ENCODE data around the gene C2orf92. TPM values are rescaled to one million over a fixed set of nuclear protein-coding genes. Genes with fewer than 3 reads are reported as not detected.
"Not testable (repeated sequence)": the region's sequence is repeated elsewhere in the genome, so short reads cannot be mapped to it uniquely, and the experiment has no call there.

Gene C2orf92
- total and polyA plus RNA-seq, 2 donors (not counting 3 experiments of a cell fraction or from before 2014, with no cell fraction given), result 1.8 to 7.9 TPM

DNA sequence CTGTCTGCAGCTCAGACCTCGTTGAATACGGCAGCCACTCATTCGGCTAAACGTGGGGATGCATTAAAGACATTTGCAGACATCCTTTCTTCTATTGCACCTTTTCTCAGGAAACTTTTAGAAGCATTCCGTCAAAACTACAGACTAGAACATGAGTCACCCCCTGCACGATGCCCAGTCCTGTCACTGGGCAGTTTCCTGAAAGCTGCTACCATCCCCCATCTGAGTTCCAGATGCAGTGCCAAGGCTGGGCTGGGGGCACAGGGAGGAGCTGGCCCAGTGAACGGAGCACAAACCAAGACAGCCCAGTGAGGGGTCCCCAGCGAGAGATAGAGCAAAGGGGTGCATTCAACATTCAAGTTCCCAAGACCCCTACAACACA lies 43.5 kb upstream of the C2orf92 start:
- H3K9ac ChIP-seq (replicated peaks; ENCODE audit: extremely low read depth, insufficient read depth, low read length); H3K4me3 ChIP-seq (replicated peaks in 1 of 3; ENCODE audit: insufficient read depth in 1 of 3, low read depth in 1 of 3, low read length in 3 of 3); H3K4me2 ChIP-seq (ENCODE audit: insufficient read depth, low read length); H4K20me1 ChIP-seq (replicated peaks; ENCODE audit: control insufficient read depth, extremely low read depth, insufficient read depth, low read length); H2AFZ ChIP-seq (ENCODE audit: low read depth, low read length); dilution Hi-C loops (cut with MboI; ENCODE audit: extremely low pct_ligation_motif_present, low sequenced_read_pairs); DNase-seq (ENCODE audit: low read depth, low spot score); POLR2A ChIA-PET; H3K27me3 ChIP-seq (ENCODE audit: control insufficient read depth in 2 of 2, insufficient read depth in 2 of 2, low read length in 2 of 2); H3K79me2 ChIP-seq (ENCODE audit: control insufficient read depth, insufficient read depth, low read length); H3K9me3 ChIP-seq (replicated peaks; ENCODE audit: control insufficient read depth, insufficient read depth, low read length); H3K9me1 ChIP-seq (replicated peaks; ENCODE audit: control insufficient read depth, extremely low read depth, insufficient read depth, low read length); H3K4me1 ChIP-seq (ENCODE audit: control insufficient read depth, extremely low read depth, insufficient read depth, low read length); BruUV-seq (replicated peaks); intact Hi-C loops (cut with micrococcal nuclease); H3K36me3 ChIP-seq (ENCODE audit: control insufficient read depth in 2 of 2, extremely low read depth in 1 of 2, insufficient read depth in 2 of 2, low read length in 2 of 2); CTCF ChIA-PET; H3K27ac ChIP-seq (ENCODE audit: insufficient read depth, low read depth, low read length): not testable (repeated sequence)
- peak; percentile 24 for FAIRE-seq

GRCh38 chr2:97644023-97644717 lies 25.3 kb upstream of the C2orf92 start:
- FAIRE-seq (no peak), DNase-seq (ENCODE audit: low read depth, low spot score) (no peak)
- ChIA-PET CTCF (interaction anchor here (0.9 to 1.5 kb wide), 3 partner anchors 20 to 56 kb away, joined by 4 to 5 read pairs (median 4); no protein-coding TSS in a partner anchor), POLR2A (no interaction called here)
- intact Hi-C loops (cut with micrococcal nuclease), result loop anchor here (10.0 kb wide), 1 partner anchor 51 kb away; no protein-coding TSS in a partner anchor
- Histone ChIP-seq H4K20me1 (replicated peaks; ENCODE audit: control insufficient read depth, extremely low read depth, insufficient read depth, low read length) (no peaks in the 10 kb centered on the region), H3K4me3 (replicated peaks in 1 of 3; ENCODE audit: insufficient read depth in 1 of 3, low read depth in 1 of 3, low read length in 3 of 3) (no peak overlapping the region), H3K27me3 (ENCODE audit: control insufficient read depth in 2 of 2, insufficient read depth in 2 of 2, low read length in 2 of 2) (no peaks in the 10 kb centered on the region), H3K9me3 (replicated peaks; ENCODE audit: control insufficient read depth, insufficient read depth, low read length) (no peaks in the 10 kb centered on the region), H2AFZ (ENCODE audit: low read depth, low read length) (no peak overlapping the region), H3K9me1 (replicated peaks; ENCODE audit: control insufficient read depth, extremely low read depth, insufficient read depth, low read length) (no peaks in the 10 kb centered on the region), H3K27ac (ENCODE audit: insufficient read depth, low read depth, low read length) (no peak overlapping the region), H3K36me3 (ENCODE audit: control insufficient read depth in 2 of 2, extremely low read depth in 1 of 2, insufficient read depth in 2 of 2, low read length in 2 of 2) (peaks cover 11 to 14% of the 10 kb centered on the region in 2 experiments), H3K4me2 (ENCODE audit: insufficient read depth, low read length) (no peak overlapping the region), H3K4me1 (ENCODE audit: control insufficient read depth, extremely low read depth, insufficient read depth, low read length) (peaks cover 15% of the 10 kb centered on the region), H3K9ac (replicated peaks; ENCODE audit: extremely low read depth, insufficient read depth, low read length) (no peak overlapping the region), H3K79me2 (ENCODE audit: control insufficient read depth, insufficient read depth, low read length) (peaks cover 9% of the 10 kb centered on the region)
- dilution Hi-C loops (cut with MboI; ENCODE audit: extremely low pct_ligation_motif_present, low sequenced_read_pairs), result no loop called here
- TF ChIP-seq, protein P1, sequence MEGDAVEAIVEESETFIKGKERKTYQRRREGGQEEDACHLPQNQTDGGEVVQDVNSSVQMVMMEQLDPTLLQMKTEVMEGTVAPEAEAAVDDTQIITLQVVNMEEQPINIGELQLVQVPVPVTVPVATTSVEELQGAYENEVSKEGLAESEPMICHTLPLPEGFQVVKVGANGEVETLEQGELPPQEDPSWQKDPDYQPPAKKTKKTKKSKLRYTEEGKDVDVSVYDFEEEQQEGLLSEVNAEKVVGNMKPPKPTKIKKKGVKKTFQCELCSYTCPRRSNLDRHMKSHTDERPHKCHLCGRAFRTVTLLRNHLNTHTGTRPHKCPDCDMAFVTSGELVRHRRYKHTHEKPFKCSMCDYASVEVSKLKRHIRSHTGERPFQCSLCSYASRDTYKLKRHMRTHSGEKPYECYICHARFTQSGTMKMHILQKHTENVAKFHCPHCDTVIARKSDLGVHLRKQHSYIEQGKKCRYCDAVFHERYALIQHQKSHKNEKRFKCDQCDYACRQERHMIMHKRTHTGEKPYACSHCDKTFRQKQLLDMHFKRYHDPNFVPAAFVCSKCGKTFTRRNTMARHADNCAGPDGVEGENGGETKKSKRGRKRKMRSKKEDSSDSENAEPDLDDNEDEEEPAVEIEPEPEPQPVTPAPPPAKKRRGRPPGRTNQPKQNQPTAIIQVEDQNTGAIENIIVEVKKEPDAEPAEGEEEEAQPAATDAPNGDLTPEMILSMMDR (IDR thresholded peaks at IDR 0.05; ENCODE audit: extremely low read depth in 1 of 2, insufficient read depth in 1 of 2, low read depth in 1 of 2, low read length in 2 of 2), result no peak
- BruUV-seq (replicated peaks), result no TSS peak

All from endothelial cell of umbilical vein (primary cell).